Epithelial cell of proximal tubule (primary cell): Measurements from ENCODE around the gene ADAMTS6. TPM values are rescaled to one million over a fixed set of nuclear protein-coding genes. Genes with fewer than 3 reads are reported as not detected.

Experiments
- DNase-seq: peaks from one replicate; pipeline ENCODE4 v3.0.0-alpha.2; 2011; ENCODE audit warnings: low read depth
- H3K4me3 ChIP-seq: 2 replicates; pipeline ENCODE4 v1.5.1; 2011; ENCODE audit warnings: low read depth, mild to moderate bottlenecking, low read length
- total RNA-seq: library from RNA; depleted of rRNA; stranded (reverse); fragments of >200 nt; gene quantifications from 2 replicates; pipeline ENCODE4 v1.2.3, GENCODE V29; 2015
- TF ChIP-seq, protein P1 (sequence below): conservative IDR thresholded peaks from 2 replicates; pipeline ENCODE4 v1.5.1; 2012; ENCODE audit warnings: low read depth, mild to moderate bottlenecking, low read length

The ADAMTS6 gene
- total RNA-seq, 1 donor from 2014 or later = 3.5 TPM

GRCh38 chr5:65412842-65413241 lies 68.9 kb downstream of the ADAMTS6 start:
- no peak for DNase-seq
- TF ChIP-seq, protein P1, sequence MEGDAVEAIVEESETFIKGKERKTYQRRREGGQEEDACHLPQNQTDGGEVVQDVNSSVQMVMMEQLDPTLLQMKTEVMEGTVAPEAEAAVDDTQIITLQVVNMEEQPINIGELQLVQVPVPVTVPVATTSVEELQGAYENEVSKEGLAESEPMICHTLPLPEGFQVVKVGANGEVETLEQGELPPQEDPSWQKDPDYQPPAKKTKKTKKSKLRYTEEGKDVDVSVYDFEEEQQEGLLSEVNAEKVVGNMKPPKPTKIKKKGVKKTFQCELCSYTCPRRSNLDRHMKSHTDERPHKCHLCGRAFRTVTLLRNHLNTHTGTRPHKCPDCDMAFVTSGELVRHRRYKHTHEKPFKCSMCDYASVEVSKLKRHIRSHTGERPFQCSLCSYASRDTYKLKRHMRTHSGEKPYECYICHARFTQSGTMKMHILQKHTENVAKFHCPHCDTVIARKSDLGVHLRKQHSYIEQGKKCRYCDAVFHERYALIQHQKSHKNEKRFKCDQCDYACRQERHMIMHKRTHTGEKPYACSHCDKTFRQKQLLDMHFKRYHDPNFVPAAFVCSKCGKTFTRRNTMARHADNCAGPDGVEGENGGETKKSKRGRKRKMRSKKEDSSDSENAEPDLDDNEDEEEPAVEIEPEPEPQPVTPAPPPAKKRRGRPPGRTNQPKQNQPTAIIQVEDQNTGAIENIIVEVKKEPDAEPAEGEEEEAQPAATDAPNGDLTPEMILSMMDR = no peak
- no peak overlapping the region for H3K4me3 ChIP-seq

DNA sequence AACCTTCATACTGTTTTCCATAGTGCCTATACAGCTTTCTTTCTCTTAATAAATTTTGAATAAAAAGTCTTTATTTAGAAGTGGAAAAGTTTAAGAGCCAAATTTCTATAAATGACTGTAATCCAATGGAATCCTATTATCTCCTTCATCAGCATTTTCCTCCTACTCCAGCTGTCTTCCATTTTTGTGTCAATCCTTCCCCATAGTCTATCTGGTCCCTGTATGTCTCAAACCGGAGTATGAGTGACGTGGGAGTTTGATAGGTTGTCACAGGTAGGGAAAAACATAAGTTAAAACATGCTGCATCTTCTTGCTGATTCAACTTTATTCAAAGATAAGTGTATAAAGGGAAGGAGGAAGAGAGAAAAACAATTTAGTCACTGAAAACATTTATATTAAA lies 70.4 kb downstream of the ADAMTS6 start:
- no peak for DNase-seq
- TF ChIP-seq, protein P1 = no peak

GRCh38 chr5:65395526-65396155 lies 86.1 kb downstream of the ADAMTS6 start:
- H3K4me3 ChIP-seq = no peak overlapping the region
- TF ChIP-seq, protein P1 = no peak
- peak; percentile 26 for DNase-seq

More for the DNA sequence above, 70.4 kb downstream of the ADAMTS6 start:
- H3K4me3 ChIP-seq = no peak overlapping the region

- H3K4me3 ChIP-seq = no peak overlapping the region
- TF ChIP-seq, protein P1 = no peak
- DNase-seq = peak; percentile 67
These were observed 87.6 kb downstream of the ADAMTS6 start for GRCh38 chr5:65394087-65394486.

DNA sequence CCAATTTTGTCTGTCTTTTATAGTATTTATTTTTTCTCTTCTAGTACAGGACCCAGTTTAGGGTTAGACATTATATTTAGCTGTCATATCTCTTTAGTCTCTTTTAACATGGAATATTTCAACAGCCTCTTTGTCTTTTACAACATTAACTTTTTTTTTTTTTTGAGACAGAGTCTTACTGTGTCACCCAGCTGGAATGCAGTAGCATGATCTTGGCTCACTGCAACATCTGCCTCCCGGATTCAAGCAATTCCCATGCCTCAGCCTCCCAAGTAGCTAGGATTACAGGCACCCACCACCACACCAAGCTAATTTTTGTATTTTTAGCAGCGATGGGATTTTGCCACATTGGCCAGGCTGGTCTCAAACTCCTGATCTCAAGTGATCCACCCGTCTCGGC lies 90.1 kb downstream of the ADAMTS6 start:
- TF ChIP-seq, protein P1 = no peak
- no peak overlapping the region for H3K4me3 ChIP-seq
- no peak for DNase-seq

- TF ChIP-seq, protein P1 = no peak
- H3K4me3 ChIP-seq = no peak overlapping the region
These were observed 91.5 kb downstream of the ADAMTS6 start for GRCh38 chr5:65390208-65390607.

DNA sequence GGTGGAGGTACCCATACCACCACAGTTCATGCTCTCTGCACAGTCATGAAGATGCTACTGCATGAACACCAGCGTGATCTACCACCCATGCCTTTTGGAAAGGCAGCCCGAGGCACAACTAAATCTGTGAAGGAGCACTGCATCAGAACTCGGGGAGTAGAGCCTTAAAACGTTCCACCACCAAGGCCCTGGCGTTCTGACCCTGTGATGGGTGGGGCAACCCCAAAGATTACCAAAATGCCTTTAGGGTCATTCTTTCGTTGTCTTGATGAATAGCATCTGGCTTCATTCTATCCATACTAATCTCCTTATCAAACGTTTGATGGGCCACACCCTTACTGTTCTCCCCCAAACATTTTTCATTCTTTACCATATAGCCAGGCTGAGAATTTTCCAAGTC lies 97.9 kb downstream of the ADAMTS6 start:
- TF ChIP-seq, protein P1 = no peak
- H3K4me3 ChIP-seq = no peak overlapping the region
- no peak for DNase-seq

More at GRCh38 chr5:65390208-65390607, 91.5 kb downstream of the ADAMTS6 start:
- no peak for DNase-seq
